Transverse colon (tissue), 4 donors: Measurements from ENCODE around the gene SOBP. TPM values are rescaled to one million over a fixed set of nuclear protein-coding genes. Genes with fewer than 3 reads are reported as not detected.

Experiments used
- DNase-seq: peaks from one replicate; pipeline ENCODE4 v3.0.0-alpha.2; 2019
- H3K27ac ChIP-seq, 4 donors: fragments of 200-600 bp; sonication (generic); 2 replicates each; pipeline ENCODE4 v1.5.1; 2016 to 2018; ENCODE audit warnings: inconsistent platforms in 4 of 4
- H3K27me3 ChIP-seq: fragments of 200-600 bp; sonication (generic); 2 replicates; pipeline ENCODE4 v1.5.1; 2017; ENCODE audit warnings: inconsistent platforms
- H3K36me3 ChIP-seq, 4 donors: fragments of 200-600 bp; sonication (generic); 2 replicates each; pipeline ENCODE4 v1.5.1; 2017 to 2019; ENCODE audit warnings: inconsistent platforms in 4 of 4
- H3K4me1 ChIP-seq, 4 donors: fragments of 200-600 bp; sonication (generic); 2 replicates each; pipeline ENCODE4 v1.5.1; 2017 to 2020; ENCODE audit warnings: inconsistent platforms in 4 of 4
- H3K4me3 ChIP-seq, 4 donors: fragments of 200-600 bp; sonication (generic); 1 replicate in 1 of 4; 2 replicates in 3 of 4; pipeline versions ENCODE4 v1.5.1 to v1.6.1; 2017 to 2019; ENCODE audit warnings: inconsistent platforms in 4 of 4
- H3K9me3 ChIP-seq, 2 donors: fragments of 200-600 bp; sonication (generic); 2 replicates each; pipeline ENCODE4 v1.5.1; 2017 to 2019; ENCODE audit warnings: inconsistent platforms in 2 of 2
- EP300 ChIP-seq: sonication (generic); formaldehyde crosslinking; IDR thresholded peaks from one replicate; pipeline ENCODE4 v1.6.1; 2017; ENCODE audit warnings: antibody characterized with exemption, low read depth
- POLR2A ChIP-seq: fragments of 450-650 bp; IDR thresholded peaks from one replicate; pipeline ENCODE4 v1.6.1; 2016; ENCODE audit warnings: antibody characterized with exemption, mild to moderate bottlenecking, moderate library complexity
- POLR2AphosphoS5 ChIP-seq, 3 donors: sonication (generic); formaldehyde crosslinking; IDR thresholded peaks; one replicate each; pipeline ENCODE4 v1.6.1; 2016; ENCODE audit warnings: antibody characterized with exemption in 3 of 3
- WGBS, 2 donors: methylation state at CpG; one replicate each; pipeline ENCODE4 v1.1.5; 2018; ENCODE audit warnings: low coverage in 1 of 2; 5-methylcytosine and 5-hydroxymethylcytosine counted together
- in situ Hi-C, 4 donors: fragments of 200-750 bp; cut with MboI; loops; one replicate each; pipeline versions ENCODE4 v1.15.0 to v1.15.1; 2017; ENCODE audit warnings: low sequenced_read_pairs in 3 of 4, low pct_ligation_motif_present in 1 of 4, low pct_unique_long_range_greater_than_20kb in 1 of 4
- intact Hi-C: fragments of 100-400 bp; cut with DNase I; formaldehyde crosslinking; loops from one replicate; pipeline ENCODE4 v1.15.1; 2023; ENCODE audit warnings: low total_unique reads
- total RNA-seq, 4 donors: library from RNA; depleted of rRNA; stranded (reverse); fragments of >200 nt; gene quantifications; one replicate each; pipeline ENCODE4 v1.1.0, GENCODE V29; 2016
- TF ChIP-seq, protein P1 (sequence below), 5 experiments: fragments of 200-600 bp in 3 of 5; fragments of 450-650 bp in 2 of 5; sonication (generic) in 3 of 5; IDR thresholded peaks; 1 replicate in 2 of 5; 2 replicates in 3 of 5; pipeline ENCODE4 v1.5.1; 2016 to 2017; ENCODE audit warnings: antibody characterized with exemption in 5 of 5, inconsistent platforms in 3 of 5, mild to moderate bottlenecking in 2 of 5, moderate library complexity in 1 of 5

Gene SOBP
- total RNA-seq, 4 donors from 2014 or later, result 2.6 to 15.9 (median 4.6) TPM

DNA sequence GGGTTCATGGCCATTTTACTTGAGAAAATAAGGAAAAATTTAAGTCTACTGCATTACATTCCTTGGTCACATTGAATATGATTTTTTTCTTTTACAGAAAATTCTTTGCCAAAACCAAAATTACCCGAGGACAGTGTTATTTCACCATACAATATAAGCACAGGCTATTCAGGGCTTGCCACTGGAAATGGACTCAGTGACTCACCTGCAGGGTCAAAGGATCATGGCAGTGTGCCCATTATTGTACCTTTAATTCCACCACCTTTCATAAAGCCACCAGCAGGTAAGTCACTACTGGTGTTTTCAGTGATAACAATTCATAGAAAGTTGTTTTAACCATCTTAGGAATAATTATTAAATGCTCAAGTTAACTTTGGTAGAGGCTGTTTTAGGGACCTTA lies 16.2 kb downstream of the SOBP start:
- intact Hi-C loops (no loop called here), in situ Hi-C loops (no loop called here)

DNA sequence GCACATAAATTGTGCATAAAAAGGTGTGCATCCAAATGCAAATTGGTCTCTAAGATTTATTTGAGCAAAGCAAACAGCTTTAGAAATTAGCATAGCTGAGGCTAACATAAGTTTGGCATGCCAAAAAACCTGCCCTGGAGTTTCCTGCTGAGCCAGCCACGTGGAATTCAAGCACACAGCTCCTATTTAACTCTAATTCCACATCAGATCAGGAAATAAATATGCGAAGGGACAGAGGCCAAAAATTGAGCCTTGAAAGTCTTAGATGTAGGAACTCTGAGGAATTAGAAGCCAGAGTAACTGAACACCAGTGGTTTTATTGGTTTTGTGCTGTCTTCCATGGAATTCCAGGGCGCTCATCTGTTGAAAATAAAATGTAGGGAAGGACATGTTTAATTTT lies 19.6 kb downstream of the SOBP start:
- Histone ChIP-seq H3K27me3 (no peaks in the 10 kb centered on the region), H3K36me3 (no peaks in the 10 kb centered on the region), H3K27ac (no peak overlapping the region), H3K4me1 (peaks cover 0 to 3% (median 0%) of the 10 kb centered on the region in 4 donors), H3K4me3 (no peak overlapping the region), H3K9me3 (no peaks in the 10 kb centered on the region)
- 43 to 58% methylated on average over 2 to 3 of the region's 3 CpGs for WGBS, 2 donors
- intact Hi-C loops, result no loop called here
- in situ Hi-C loops, result no loop called here
- DNase-seq, result no peak
- TF ChIP-seq POLR2AphosphoS5 (IDR thresholded peaks at IDR 0.05), result no peak
- TF ChIP-seq POLR2A, result no peak
- no peak for TF ChIP-seq EP300
- TF ChIP-seq, protein P1, sequence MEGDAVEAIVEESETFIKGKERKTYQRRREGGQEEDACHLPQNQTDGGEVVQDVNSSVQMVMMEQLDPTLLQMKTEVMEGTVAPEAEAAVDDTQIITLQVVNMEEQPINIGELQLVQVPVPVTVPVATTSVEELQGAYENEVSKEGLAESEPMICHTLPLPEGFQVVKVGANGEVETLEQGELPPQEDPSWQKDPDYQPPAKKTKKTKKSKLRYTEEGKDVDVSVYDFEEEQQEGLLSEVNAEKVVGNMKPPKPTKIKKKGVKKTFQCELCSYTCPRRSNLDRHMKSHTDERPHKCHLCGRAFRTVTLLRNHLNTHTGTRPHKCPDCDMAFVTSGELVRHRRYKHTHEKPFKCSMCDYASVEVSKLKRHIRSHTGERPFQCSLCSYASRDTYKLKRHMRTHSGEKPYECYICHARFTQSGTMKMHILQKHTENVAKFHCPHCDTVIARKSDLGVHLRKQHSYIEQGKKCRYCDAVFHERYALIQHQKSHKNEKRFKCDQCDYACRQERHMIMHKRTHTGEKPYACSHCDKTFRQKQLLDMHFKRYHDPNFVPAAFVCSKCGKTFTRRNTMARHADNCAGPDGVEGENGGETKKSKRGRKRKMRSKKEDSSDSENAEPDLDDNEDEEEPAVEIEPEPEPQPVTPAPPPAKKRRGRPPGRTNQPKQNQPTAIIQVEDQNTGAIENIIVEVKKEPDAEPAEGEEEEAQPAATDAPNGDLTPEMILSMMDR (IDR thresholded peaks at IDR 0.05), result no peak

More for the DNA sequence above, 16.2 kb downstream of the SOBP start:
- H3K27ac ChIP-seq, result no peak overlapping the region
- H3K36me3 ChIP-seq, result no peaks in the 10 kb centered on the region
- H3K4me3 ChIP-seq, result no peak overlapping the region
- TF ChIP-seq POLR2AphosphoS5 (IDR thresholded peaks at IDR 0.05), result no peak
- TF ChIP-seq EP300, result no peak
- no peak for TF ChIP-seq POLR2A
- TF ChIP-seq, protein P1 (IDR thresholded peaks at IDR 0.05), result no peak
- DNase-seq, result no peak
- H3K27me3 ChIP-seq, result no peaks in the 10 kb centered on the region
- 50 to 68% methylated on average over 1 of the region's 1 CpG for WGBS, 2 donors
- peaks cover 0 to 3% (median 0%) of the 10 kb centered on the region in 4 donors for H3K4me1 ChIP-seq
- no peaks in the 10 kb centered on the region for H3K9me3 ChIP-seq

DNA sequence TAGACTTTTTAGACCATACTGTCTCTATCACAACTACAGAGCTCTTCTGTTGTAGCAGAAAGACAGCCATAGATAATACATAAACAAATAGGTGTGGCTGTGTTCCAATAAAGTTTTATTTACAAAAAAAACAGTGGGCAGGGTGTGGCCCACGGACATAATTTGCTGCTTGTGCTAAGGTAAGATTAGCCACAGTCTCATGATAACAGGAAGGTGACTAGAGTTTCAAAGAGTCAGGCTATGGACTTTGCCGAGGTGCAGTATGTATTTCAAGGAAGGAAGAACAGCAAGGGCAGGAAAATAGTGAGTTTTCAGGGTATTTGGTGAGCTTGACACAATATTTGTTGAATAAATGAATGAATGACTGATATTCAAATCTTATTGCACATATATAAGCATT lies 20.2 kb downstream of the SOBP start:
- TF ChIP-seq EP300, result no peak
- TF ChIP-seq POLR2A, result no peak
- TF ChIP-seq, protein P1 (IDR thresholded peaks at IDR 0.05), result no peak
- TF ChIP-seq POLR2AphosphoS5 (IDR thresholded peaks at IDR 0.05), result no peak

DNA sequence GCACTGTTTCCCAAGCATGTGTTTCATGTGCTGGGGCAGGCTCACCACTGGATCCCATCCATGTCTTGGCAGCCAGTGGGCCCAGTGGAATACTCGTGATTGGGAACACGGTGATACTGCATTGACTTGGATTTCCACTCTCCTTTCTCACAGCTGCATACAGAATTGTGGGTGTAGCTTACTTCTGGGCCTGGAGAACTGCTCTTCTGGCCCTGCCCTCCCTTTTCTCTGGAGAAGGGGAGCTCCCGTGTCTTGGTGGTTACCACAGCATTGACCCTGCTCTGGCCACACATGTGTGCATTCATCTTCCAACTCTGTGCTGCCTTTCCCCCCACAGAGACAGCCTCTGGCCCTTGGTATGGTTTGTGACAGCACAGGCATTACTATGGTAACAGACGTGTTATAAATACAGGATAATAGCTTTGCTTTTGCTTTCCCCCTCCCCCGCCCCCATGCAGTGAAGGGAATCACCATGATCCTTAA lies 21.6 kb downstream of the SOBP start:
- TF ChIP-seq POLR2AphosphoS5 (IDR thresholded peaks at IDR 0.05) (no peak), EP300 (no peak), POLR2A (no peak)
- TF ChIP-seq, protein P1 (IDR thresholded peaks at IDR 0.05), result no peak
- Histone ChIP-seq H3K27me3 (no peaks in the 10 kb centered on the region), H3K4me3 (no peak overlapping the region), H3K4me1 (peaks cover 0 to 3% (median 0%) of the 10 kb centered on the region in 4 donors), H3K36me3 (no peaks in the 10 kb centered on the region), H3K27ac (no peak overlapping the region), H3K9me3 (peaks cover 4% of the 10 kb centered on the region in 2 donors)
- in situ Hi-C loops, result no loop called here
- DNase-seq, result no peak
- 71 to 80% methylated on average over 1 to 5 of the region's 5 CpGs for WGBS, 2 donors
- intact Hi-C loops, result no loop called here

More for the DNA sequence above, 20.2 kb downstream of the SOBP start:
- peaks cover 0 to 3% (median 0%) of the 10 kb centered on the region in 4 donors for H3K4me1 ChIP-seq
- no peaks in the 10 kb centered on the region for H3K27me3 ChIP-seq
- H3K4me3 ChIP-seq, result no peak overlapping the region
- in situ Hi-C loops (no loop called here), intact Hi-C loops (no loop called here)
- WGBS, 2 donors, result 49 to 85% methylated on average over 2 of the region's 2 CpGs
- H3K36me3 ChIP-seq, result no peaks in the 10 kb centered on the region
- H3K27ac ChIP-seq, result no peak overlapping the region
- H3K9me3 ChIP-seq, result peaks cover 0 to 2% of the 10 kb centered on the region in 2 donors
- no peak for DNase-seq
